ENCODE results near the gene PPP6R3.

- TF ChIP-seq, protein P1, sequence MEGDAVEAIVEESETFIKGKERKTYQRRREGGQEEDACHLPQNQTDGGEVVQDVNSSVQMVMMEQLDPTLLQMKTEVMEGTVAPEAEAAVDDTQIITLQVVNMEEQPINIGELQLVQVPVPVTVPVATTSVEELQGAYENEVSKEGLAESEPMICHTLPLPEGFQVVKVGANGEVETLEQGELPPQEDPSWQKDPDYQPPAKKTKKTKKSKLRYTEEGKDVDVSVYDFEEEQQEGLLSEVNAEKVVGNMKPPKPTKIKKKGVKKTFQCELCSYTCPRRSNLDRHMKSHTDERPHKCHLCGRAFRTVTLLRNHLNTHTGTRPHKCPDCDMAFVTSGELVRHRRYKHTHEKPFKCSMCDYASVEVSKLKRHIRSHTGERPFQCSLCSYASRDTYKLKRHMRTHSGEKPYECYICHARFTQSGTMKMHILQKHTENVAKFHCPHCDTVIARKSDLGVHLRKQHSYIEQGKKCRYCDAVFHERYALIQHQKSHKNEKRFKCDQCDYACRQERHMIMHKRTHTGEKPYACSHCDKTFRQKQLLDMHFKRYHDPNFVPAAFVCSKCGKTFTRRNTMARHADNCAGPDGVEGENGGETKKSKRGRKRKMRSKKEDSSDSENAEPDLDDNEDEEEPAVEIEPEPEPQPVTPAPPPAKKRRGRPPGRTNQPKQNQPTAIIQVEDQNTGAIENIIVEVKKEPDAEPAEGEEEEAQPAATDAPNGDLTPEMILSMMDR (IDR thresholded peaks at IDR 0.05): no peak
- TF ChIP-seq POLR2A (IDR thresholded peaks at IDR 0.05): no peak
Observed at GRCh38 chr11:68479390-68479789, 18.8 kb downstream of the PPP6R3 start.

All from thyroid gland (tissue), 4 donors.